CD14-positive monocyte (primary cell): Measurements from ENCODE around the gene LCA5. TPM values are rescaled to one million over a fixed set of nuclear protein-coding genes. Genes with fewer than 3 reads are reported as not detected.

Source experiments
- DNase-seq, 3 donors: peaks; one replicate each; pipeline ENCODE4 v3.0.0-alpha.2; 2011 to 2022
- H2AFZ ChIP-seq: 2 replicates; pipeline ENCODE4 v1.6.0; 2012; ENCODE audit warnings: mild to moderate bottlenecking, low read depth, low read length, inconsistent platforms; ENCODE audit not compliant: insufficient read depth, poor library complexity, severe bottlenecking
- H3K27ac ChIP-seq, 2 donors: 1 replicate in 1 of 2; 2 replicates in 1 of 2; pipeline ENCODE4 v1.5.1; 2012 to 2013; ENCODE audit warnings: low read length in 2 of 2, control low read depth in 1 of 2, inconsistent platforms in 1 of 2, low read depth in 1 of 2, mild to moderate bottlenecking in 1 of 2
- H3K27me3 ChIP-seq, 2 donors: one replicate each; pipeline versions ENCODE4 v1.6.0 to v1.6.1; 2011 to 2013; ENCODE audit warnings: low read length in 2 of 2; ENCODE audit not compliant: control insufficient read depth in 2 of 2, insufficient read depth in 2 of 2
- H3K36me3 ChIP-seq, 2 donors: replicated peaks in 1 of 2; 1 replicate in 1 of 2; 2 replicates in 1 of 2; pipeline versions ENCODE4 v1.5.1 to v1.6.1; 2012 to 2013; ENCODE audit warnings: low read length in 2 of 2, control low read depth in 1 of 2, inconsistent platforms in 1 of 2, mild to moderate bottlenecking in 1 of 2; ENCODE audit not compliant: insufficient read depth in 2 of 2, control insufficient read depth in 1 of 2
- H3K4me1 ChIP-seq, 2 donors: 1 replicate in 1 of 2; 2 replicates in 1 of 2; pipeline versions ENCODE4 v1.5.1 to v1.6.1; 2012 to 2013; ENCODE audit warnings: low read length in 2 of 2, control low read depth in 1 of 2, inconsistent platforms in 1 of 2, mild to moderate bottlenecking in 1 of 2, moderate library complexity in 1 of 2; ENCODE audit not compliant: insufficient read depth in 2 of 2, control insufficient read depth in 1 of 2
- H3K4me2 ChIP-seq: replicated peaks from 2 replicates; pipeline ENCODE3; 2012; ENCODE audit warnings: low read length, moderate library complexity, mild to moderate bottlenecking; ENCODE audit not compliant: poor library complexity, severe bottlenecking; ENCODE audit errors: extremely low read depth
- H3K4me3 ChIP-seq, 3 experiments: fragments of 200-600 bp in 1 of 3; sonication (generic) in 1 of 3; replicated peaks in 1 of 3; 1 replicate in 2 of 3; 2 replicates in 1 of 3; pipeline ENCODE4 v1.5.1; 2011 to 2013; ENCODE audit warnings: low read length in 3 of 3, mild to moderate bottlenecking in 3 of 3, control low read depth in 2 of 3, low read depth in 2 of 3, inconsistent platforms in 1 of 3, moderate library complexity in 1 of 3
- H3K79me2 ChIP-seq: 2 replicates; pipeline ENCODE4 v1.6.0; 2012; ENCODE audit warnings: mild to moderate bottlenecking, control low read depth, inconsistent platforms, low read length, moderate library complexity; ENCODE audit not compliant: insufficient read depth
- H3K9ac ChIP-seq: 2 replicates; pipeline ENCODE4 v1.6.0; 2017; ENCODE audit warnings: low read length, mild to moderate bottlenecking; ENCODE audit not compliant: insufficient read depth, poor library complexity, severe bottlenecking
- H3K9me3 ChIP-seq, 2 donors: replicated peaks in 1 of 2; 1 replicate in 1 of 2; 2 replicates in 1 of 2; pipeline versions ENCODE4 v1.5.1 to v1.6.1; 2012 to 2013; ENCODE audit warnings: low read length in 2 of 2, control low read depth in 1 of 2; ENCODE audit not compliant: control insufficient read depth in 1 of 2, insufficient read depth in 1 of 2
- H4K20me1 ChIP-seq: 2 replicates; pipeline ENCODE4 v1.6.0; 2012; ENCODE audit warnings: mild to moderate bottlenecking, low read length, control low read depth, moderate library complexity; ENCODE audit not compliant: insufficient read depth
- H3K27ac Mint-ChIP-seq, 7 donors: one replicate each; pipeline ENCODE4 v1.8.0; 2020; ENCODE audit warnings: mild to moderate bottlenecking in 7 of 7, mixed read lengths in 7 of 7, moderate library complexity in 6 of 7, inconsistent platforms in 2 of 7
- H3K27me3 Mint-ChIP-seq, 3 donors: one replicate each; pipeline ENCODE4 v1.8.0; 2021 to 2022; ENCODE audit warnings: low read depth in 3 of 3, mild to moderate bottlenecking in 3 of 3, mixed read lengths in 3 of 3, moderate library complexity in 3 of 3, inconsistent platforms in 1 of 3
- H3K36me3 Mint-ChIP-seq, 2 donors: one replicate each; pipeline ENCODE4 v1.8.0; 2020; ENCODE audit warnings: mixed read lengths in 2 of 2, inconsistent platforms in 1 of 2, mild to moderate bottlenecking in 1 of 2
- H3K4me1 Mint-ChIP-seq: one replicate; pipeline ENCODE4 v1.8.0; 2020; ENCODE audit warnings: mild to moderate bottlenecking, mixed read lengths
- H3K4me3 Mint-ChIP-seq, 2 donors: one replicate each; pipeline ENCODE4 v1.8.0; 2020; ENCODE audit warnings: mild to moderate bottlenecking in 2 of 2, mixed read lengths in 2 of 2, moderate library complexity in 1 of 2
- H3K9me3 Mint-ChIP-seq, 7 donors: one replicate each; pipeline ENCODE4 v1.8.0; 2020 to 2022; ENCODE audit warnings: mixed read lengths in 7 of 7, mild to moderate bottlenecking in 6 of 7, moderate library complexity in 6 of 7, inconsistent platforms in 2 of 7
- CTCF ChIP-seq: fragments of 200-600 bp; IDR thresholded peaks from one replicate; pipeline ENCODE4 v1.8.0; 2022; ENCODE audit warnings: antibody characterized with exemption, mild to moderate bottlenecking
- WGBS: methylation state at CpG from one replicate; pipeline ENCODE4 v1.1.5; 2013; ENCODE audit warnings: missing lambda C conversion rate; ENCODE audit not compliant: insufficient coverage; 5-methylcytosine and 5-hydroxymethylcytosine counted together
- intact Hi-C, 2 donors: fragments of 100-400 bp; cut with micrococcal nuclease; formaldehyde crosslinking; loops; one replicate each; pipeline versions ENCODE4 v1.15.0 to v1.15.1; 2023
- polyA plus RNA-seq, 3 donors: library from polyadenylated mRNA; depleted of rRNA in 1 of 3; unstranded in 2 of 3; stranded (reverse) in 1 of 3; fragments of 300-500 nt in 2 of 3; fragments of >200 nt in 1 of 3; fragmentation: Illumina TruSeq in 2 of 3; gene quantifications; 1 replicate in 2 of 3; 2 replicates in 1 of 3; pipeline ENCODE4 v1.2.3, GENCODE V29; 2012 to 2021

The LCA5 gene
- polyA plus RNA-seq, 3 donors: 0.08 TPM; not detected in 2

GRCh38 chr6:79515436-79515835, 21.8 kb downstream of the LCA5 start:
- H3K9me3 Mint-ChIP-seq: peaks cover 0 to 1% (median 0%) of the 10 kb centered on the region in 7 donors
- DNase-seq: no peak
- Histone ChIP-seq H4K20me1 (no peaks in the 10 kb centered on the region), H3K4me1 (no peaks in the 10 kb centered on the region), H3K4me2 (no peak overlapping the region), H3K27me3 (no peaks in the 10 kb centered on the region), H3K79me2 (no peaks in the 10 kb centered on the region), H3K9me3 (no peaks in the 10 kb centered on the region), H3K9ac (no peak overlapping the region), H3K36me3 (no peaks in the 10 kb centered on the region), H3K4me3 (no peak overlapping the region), H2AFZ (no peak overlapping the region), H3K27ac (no peak overlapping the region)
- WGBS: no CpG with 5 or more reads among the region's 1 CpG
- no peak for TF ChIP-seq CTCF
- no peak overlapping the region for H3K27ac Mint-ChIP-seq
- intact Hi-C loops: no loop called here
- H3K27me3 Mint-ChIP-seq: no peaks in the 10 kb centered on the region
- H3K4me1 Mint-ChIP-seq: no peaks in the 10 kb centered on the region
- H3K4me3 Mint-ChIP-seq: no peak overlapping the region
- H3K36me3 Mint-ChIP-seq: no peaks in the 10 kb centered on the region

- Mint-ChIP-seq H3K27ac (no peak overlapping the region), H3K4me1 (no peaks in the 10 kb centered on the region), H3K36me3 (no peaks in the 10 kb centered on the region), H3K27me3 (no peaks in the 10 kb centered on the region), H3K9me3 (peaks cover 0 to 1% (median 0%) of the 10 kb centered on the region in 7 donors), H3K4me3 (no peak overlapping the region)
- DNase-seq: no peak
- Histone ChIP-seq H3K9ac (no peak overlapping the region), H4K20me1 (no peaks in the 10 kb centered on the region), H3K27ac (no peak overlapping the region), H3K4me3 (no peak overlapping the region), H3K4me1 (no peaks in the 10 kb centered on the region), H3K79me2 (no peaks in the 10 kb centered on the region), H3K9me3 (no peaks in the 10 kb centered on the region), H3K36me3 (no peaks in the 10 kb centered on the region), H2AFZ (no peak overlapping the region), H3K4me2 (no peak overlapping the region), H3K27me3 (no peaks in the 10 kb centered on the region)
- intact Hi-C loops: no loop called here
- 93% methylated on average over 3 of the region's 6 CpGs for WGBS
- no peak for TF ChIP-seq CTCF
Observed at GRCh38 chr6:79513111-79513510, 24.1 kb downstream of the LCA5 start.
